Dermis blood vessel endothelial cell (primary cell): ENCODE measurements around the gene CACNG7. TPM values are rescaled to one million over a fixed set of nuclear protein-coding genes. Genes with fewer than 3 reads are reported as not detected.
A peak's percentile ranks its signal among the peaks of the same experiment; 100 is the strongest.
"Not testable (repeated sequence)": the region's sequence is repeated elsewhere in the genome, so short reads cannot be mapped to it uniquely, and the experiment has no call there.

Experiments
- DNase-seq: peaks from one replicate; pipeline ENCODE4 v3.0.0; 2010
- total RNA-seq: library from RNA; depleted of rRNA; stranded (reverse); fragments of >200 nt; gene quantifications from 2 replicates; pipeline ENCODE4 v1.2.3, GENCODE V29; 2014

CACNG7 gene, protein sequence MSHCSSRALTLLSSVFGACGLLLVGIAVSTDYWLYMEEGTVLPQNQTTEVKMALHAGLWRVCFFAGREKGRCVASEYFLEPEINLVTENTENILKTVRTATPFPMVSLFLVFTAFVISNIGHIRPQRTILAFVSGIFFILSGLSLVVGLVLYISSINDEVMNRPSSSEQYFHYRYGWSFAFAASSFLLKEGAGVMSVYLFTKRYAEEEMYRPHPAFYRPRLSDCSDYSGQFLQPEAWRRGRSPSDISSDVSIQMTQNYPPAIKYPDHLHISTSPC
- not detected in 2 replicates for total RNA-seq

DNA sequence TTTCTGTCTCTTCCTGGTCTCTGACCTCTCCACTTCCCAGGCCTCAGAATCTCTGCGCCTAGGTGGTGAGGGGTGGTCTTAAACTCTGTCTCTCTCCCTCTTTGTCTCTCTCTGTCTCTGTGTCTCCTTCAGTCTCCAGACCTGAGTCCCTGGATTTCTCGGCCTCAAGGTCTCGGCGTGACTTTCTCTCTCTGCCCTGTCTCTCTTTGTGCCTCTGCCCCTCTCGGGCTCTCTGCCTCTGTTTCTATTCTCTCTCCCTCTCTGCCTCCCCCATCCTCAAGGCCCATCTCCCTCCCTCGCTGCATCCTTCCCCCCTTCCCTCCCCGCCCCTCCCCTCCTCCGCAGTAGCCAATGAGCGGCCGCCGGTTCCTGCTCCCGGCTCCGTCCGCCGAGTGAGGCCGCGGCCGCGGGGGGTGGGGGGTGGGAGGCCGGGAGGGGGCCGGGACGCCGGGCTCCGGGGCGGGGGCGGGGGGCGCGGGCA is at the start of gene CACNG7:
TSS of gene CACNG7 (plus strand) at position 344 of the 481 bp plus-strand sequence. CDS start 3,554 bp downstream, outside the sequence.
- DNase-seq: no peak

GRCh38 chr19:53864308-53864836 is 44.7 kb upstream of the CACNG7 start:
- DNase-seq: no peak

DNA sequence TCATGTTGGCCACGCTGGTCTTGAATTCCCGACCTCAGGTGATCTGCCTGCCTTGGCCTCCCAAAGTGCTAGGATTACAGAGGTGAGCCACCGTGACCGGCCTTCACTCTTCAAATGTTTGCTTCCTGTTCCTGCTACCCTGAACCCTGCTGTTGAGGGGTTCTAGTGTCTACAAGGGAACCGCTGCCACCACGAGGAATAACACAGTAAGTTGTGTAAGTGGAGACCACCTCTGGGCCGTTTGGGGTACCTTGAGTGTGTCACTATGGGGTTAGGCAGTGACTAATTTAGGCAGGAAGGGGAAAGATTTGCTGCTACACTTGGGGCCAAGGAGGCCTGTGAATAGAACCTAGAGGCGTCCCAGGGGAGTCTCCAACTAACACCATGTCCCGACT is 43.6 kb upstream of the CACNG7 start:
- no peak for DNase-seq

DNA sequence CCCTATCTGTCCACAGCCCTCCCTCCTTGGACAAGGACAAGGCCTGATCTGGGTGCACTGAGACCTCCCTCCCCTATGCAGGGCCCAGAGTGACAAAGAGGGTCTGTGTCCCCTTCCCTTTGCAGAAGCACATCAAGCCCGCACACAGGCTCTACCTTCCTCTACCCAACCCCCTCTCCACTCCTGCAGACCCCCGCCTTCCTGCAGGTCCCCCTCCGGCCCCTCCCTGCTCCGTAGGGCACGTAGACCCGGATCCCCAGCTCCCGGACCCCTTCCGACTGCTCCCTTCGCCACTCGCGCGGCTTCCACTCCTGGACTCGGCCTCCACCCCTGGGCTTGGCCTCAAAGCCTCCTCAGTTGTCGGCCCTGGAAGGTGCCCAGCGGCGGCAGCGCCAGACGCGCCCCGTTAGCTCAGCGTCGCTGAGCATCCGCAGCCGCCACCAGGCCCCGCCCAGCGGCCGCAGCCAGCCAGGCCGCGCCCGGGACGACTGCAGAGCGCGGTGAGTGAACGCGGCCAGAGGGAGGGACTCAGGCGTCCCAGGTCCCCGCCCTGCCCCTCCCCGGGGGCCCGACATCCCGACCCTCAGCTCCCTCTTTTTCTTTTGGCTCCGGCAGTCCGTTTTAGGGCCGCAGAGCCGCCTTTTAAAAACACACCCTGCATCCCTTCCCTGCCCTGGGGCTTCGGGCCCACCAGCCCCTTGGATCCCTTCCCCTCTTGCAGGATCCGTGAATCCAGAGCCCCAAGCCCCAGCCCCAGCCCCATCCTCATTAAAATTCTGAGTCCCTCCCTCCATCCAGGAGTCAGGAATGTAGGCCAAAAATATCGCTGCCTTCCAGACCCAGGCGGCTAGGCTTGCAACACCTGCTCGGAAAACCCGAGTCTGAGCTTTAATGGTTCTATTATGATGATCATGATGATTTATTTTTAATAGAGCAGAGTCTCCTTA is 42.9 kb upstream of the CACNG7 start:
- peak; percentile 70 for DNase-seq

- DNase-seq: no peak
Measured at GRCh38 chr19:53866865-53867224, 42.2 kb upstream of the CACNG7 start.

DNA sequence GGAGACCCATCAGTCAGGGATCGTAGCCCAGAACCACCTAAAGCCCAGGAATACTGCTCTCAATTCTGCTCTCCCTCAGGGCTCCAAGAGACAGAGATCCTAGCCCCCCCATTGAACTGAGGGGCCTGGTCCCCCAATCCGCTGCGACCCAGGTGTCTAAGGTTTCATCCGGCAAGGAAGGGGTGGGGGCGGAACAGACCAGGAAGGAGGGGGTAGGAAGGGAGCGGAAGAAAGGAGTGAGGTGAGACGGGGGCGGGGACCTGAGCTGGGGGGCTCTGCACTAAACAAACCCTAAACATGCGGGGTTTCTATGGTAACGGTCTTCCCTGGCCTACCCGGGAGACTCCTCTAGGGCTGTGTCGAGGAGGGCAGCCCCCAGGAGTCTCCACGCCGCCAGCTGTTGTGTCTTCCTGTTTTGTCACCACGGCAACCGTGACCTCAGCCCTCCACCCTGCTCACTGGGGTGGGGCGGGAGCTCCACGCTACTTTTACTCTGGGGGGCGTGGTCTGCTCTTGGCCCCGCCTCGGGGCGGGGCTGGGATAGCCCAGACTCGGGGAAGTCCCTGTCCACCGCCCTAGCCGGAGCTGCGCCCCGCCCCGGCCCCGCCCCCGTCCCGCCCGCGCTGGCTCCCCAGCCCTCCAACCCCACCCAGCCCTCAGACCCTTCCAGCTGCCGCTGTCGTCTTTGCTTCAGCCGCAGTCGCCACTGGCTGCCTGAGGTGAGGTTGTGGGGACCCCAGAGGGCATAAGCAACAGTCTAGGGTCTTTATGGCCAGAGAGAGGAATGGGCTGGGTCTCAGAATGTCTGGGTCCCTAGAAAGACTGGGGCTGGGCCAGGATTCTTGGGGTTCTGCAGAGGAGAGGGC is 41.6 kb upstream of the CACNG7 start, which contains the start of gene MYADM:
TSS of gene MYADM (plus strand) at position 659 of the 866 bp plus-strand sequence. CDS start 5,647 bp downstream, outside the sequence.
- peak; percentile 99 for DNase-seq

DNA sequence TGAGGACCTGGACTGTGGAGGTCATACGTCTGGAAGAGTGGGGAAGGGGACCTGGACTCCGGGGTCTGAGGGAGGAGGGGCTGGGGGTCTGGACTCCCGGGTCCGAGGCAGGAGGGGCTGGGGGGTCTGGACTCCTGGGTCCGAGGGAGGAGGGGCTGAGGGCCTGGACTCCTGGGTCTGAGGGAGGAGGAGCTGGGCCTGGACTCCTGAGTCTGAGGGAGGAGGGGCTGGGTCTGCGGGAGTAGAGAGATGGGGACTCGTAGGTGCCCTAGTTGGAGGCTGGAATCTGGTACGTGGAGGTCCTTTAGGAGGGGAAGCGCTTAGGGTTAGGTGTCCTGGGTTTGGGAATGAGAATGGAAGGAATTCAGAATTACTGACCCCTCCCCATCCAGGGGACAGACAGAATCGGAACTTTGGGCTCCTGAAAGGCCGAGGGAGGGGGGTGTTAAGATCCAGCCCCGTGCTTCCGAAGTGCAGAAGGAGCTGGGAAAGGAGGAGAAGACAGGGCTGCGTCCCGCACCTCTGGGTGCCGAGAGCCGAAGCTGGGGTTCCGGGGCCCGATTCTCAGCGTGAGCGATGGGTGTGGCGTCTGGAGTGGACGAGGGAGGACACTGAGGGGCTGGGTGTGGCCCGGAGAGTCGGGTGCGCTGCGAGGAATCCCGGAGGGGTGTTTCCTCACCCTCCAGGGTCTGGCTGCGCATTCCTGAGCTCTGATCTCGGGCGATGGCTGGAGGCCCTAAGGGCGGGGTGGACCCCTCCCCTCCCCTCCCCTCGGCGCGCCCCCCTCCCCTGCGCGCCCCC is 40.8 kb upstream of the CACNG7 start:
- peak; percentile 60 for DNase-seq

- peak; percentile 88 for DNase-seq
Measured at GRCh38 chr19:53868892-53869804, 39.9 kb upstream of the CACNG7 start.

GRCh38 chr19:53869805-53870484 is 39.1 kb upstream of the CACNG7 start:
- not testable (repeated sequence) for DNase-seq

GRCh38 chr19:53870485-53870844 is 38.6 kb upstream of the CACNG7 start:
- DNase-seq: no peak

DNA sequence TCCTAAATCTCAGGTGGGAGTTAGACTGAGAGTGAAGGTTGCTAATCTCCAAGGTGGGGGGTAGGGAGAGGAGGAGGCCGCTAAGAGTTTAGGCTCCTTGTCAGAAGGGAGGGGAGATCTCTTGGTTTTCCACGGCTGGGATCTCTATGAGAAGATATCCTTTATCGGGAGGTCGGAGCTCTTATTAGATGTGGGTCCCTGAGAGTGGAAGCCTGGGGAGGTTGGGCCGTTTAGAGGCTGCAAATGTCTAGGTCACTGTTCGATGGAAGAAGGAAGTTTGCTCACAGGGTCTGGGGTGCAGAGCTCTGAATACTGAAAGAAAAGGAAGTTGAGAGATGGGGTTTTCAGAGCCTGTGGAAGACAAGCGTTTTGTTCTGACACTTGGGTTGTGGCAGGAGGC is 37.6 kb upstream of the CACNG7 start:
- DNase-seq: no peak

GRCh38 chr19:53872762-53873161 is 36.3 kb upstream of the CACNG7 start:
- no peak for DNase-seq

DNA sequence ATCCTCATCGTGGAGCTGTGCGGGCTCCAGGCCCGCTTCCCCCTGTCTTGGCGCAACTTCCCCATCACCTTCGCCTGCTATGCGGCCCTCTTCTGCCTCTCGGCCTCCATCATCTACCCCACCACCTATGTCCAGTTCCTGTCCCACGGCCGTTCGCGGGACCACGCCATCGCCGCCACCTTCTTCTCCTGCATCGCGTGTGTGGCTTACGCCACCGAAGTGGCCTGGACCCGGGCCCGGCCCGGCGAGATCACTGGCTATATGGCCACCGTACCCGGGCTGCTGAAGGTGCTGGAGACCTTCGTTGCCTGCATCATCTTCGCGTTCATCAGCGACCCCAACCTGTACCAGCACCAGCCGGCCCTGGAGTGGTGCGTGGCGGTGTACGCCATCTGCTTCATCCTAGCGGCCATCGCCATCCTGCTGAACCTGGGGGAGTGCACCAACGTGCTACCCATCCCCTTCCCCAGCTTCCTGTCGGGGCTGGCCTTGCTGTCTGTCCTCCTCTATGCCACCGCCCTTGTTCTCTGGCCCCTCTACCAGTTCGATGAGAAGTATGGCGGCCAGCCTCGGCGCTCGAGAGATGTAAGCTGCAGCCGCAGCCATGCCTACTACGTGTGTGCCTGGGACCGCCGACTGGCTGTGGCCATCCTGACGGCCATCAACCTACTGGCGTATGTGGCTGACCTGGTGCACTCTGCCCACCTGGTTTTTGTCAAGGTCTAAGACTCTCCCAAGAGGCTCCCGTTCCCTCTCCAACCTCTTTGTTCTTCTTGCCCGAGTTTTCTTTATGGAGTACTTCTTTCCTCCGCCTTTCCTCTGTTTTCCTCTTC is 35.1 kb upstream of the CACNG7 start:
- DNase-seq: no peak

GRCh38 chr19:53874606-53874990 is 34.5 kb upstream of the CACNG7 start:
- no peak for DNase-seq

GRCh38 chr19:53875602-53876325 is 33.3 kb upstream of the CACNG7 start:
- DNase-seq: no peak

GRCh38 chr19:53876651-53877224 is 32.3 kb upstream of the CACNG7 start:
- no peak for DNase-seq

DNA sequence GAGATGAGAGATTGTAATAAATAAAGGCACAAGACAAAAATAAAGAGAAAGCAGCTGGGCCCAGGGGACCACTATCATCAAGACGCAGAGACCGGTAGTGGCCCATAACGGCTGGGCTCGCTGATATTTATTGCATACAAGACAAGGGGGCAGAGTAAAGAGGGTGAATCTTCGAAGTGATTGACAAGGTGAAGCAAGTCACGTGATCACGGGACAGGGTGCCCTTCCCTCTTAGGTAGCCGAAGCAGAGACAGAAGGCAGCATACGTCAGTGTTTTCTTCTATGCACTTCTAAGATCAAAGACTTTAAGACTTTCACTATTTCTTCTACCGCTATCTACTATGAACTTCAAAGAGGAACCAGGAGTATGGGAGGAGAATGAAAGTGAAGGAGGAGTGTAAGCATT is 31.7 kb upstream of the CACNG7 start:
- no peak for DNase-seq

DNA sequence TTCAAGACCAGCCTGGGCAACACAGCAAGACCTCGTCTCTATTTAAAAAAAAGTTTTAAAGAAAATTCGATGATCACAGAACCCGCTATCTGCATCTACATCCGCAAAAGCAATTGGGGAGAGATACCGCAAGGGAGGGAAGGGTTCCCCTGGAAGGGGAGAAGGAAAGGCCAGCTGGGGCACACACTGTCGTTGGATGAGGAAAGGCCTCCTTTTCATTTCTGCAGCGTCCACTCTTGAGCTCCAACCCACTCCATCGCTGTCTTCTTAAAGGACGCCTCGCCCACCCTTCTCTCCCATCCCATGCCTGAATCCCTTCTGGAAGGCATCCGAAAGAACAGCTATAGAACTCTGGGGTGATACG is 30.3 kb upstream of the CACNG7 start:
- DNase-seq: no peak
